Measurements from ENCODE around the gene PLCB1. TPM values are rescaled to one million over a fixed set of nuclear protein-coding genes. Genes with fewer than 3 reads are reported as not detected.
A peak's percentile ranks its signal among the peaks of the same experiment; 100 is the strongest.

Gene PLCB1
- total and polyA plus RNA-seq, 2 of the 4 experiments (the other 2 are of a cell fraction) = 5.6 to 16.1 TPM

DNA sequence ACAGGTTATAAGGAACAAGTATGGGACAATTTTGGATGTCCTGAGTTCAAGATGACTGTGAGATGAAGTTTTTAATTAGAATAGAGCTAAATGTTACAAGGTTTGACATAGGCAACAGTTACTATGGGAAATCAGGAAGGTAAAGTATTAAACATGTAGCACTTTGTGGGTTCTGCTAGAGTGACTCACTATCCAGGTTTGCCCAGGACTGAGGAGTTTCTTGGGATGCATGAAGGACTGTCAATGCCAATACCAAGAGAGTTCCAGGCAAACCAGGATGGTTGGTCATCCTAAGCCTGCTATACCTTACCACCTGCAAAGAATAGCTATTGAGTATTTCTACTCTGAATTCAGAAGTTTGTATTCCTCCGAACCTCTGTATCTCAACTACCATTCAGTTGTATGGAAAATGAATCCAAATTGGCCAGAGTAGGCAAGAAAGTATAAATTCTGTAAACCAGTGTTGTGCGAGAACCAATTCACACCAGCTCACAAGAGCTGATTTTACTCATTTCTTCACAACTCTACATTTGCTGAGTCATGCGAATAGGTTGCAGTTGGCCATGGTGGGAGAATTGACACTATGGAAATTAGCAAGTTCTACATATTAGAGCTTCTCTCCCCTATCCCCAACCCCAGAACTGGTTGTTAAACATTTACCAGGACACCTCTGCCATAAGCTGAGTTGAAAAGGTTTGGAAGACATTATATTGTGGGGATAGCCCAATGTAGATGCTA, 449.5 kb downstream of the PLCB1 start:
- DNase-seq (no peak), ATAC-seq (ENCODE audit: low read depth) (no peak)
- no peak overlapping the region for H3K23ac ChIP-seq (ENCODE audit: low read depth, low read length)
- no peak overlapping the region for H3K14ac ChIP-seq (replicated peaks; ENCODE audit: low read depth, low read length)
- dilution Hi-C loops (cut with HindIII; ENCODE audit: low sequenced_read_pairs, unreplicated experiment) = no loop called here
- no peaks in the 10 kb centered on the region for H3K79me1 ChIP-seq (ENCODE audit: low read depth in 1 of 2, low read length in 2 of 2)
- TF ChIP-seq MXI1 (IDR thresholded peaks at IDR 0.05; ENCODE audit: borderline replicate concordance, low read depth, low read length) = no peak
- TF ChIP-seq MAFK (IDR thresholded peaks at IDR 0.05; ENCODE audit: low read depth, low read length) = peak; percentile 86
- TF ChIP-seq FOS (IDR thresholded peaks at IDR 0.05; ENCODE audit: low read depth, low read length) = no peak
- peak; percentile 90 for TF ChIP-seq NFE2L2 (IDR thresholded peaks at IDR 0.05; ENCODE audit: low read depth, low read length)
- H4K8ac ChIP-seq (ENCODE audit: low read depth in 2 of 2, low read length in 2 of 2) = no peak overlapping the region
- H3K4me2 ChIP-seq (ENCODE audit: low read depth, low read length) = no peak overlapping the region
- H4K91ac ChIP-seq (ENCODE audit: insufficient read depth, low read depth, low read length) = no peak overlapping the region
- H2AK5ac ChIP-seq (ENCODE audit: low read depth, low read length) = no peak overlapping the region
- ChIA-PET CTCF (interaction anchor here (0.6 kb wide), 1 partner anchor 55 kb away, joined by 3 read pairs; no protein-coding TSS in a partner anchor), POLR2A (ENCODE audit: unreplicated experiment) (no interaction called here)
- H3K9me3 ChIP-seq (ENCODE audit: control insufficient read depth, insufficient read depth, low read length) = no peaks in the 10 kb centered on the region
- no peaks in the 10 kb centered on the region for H4K20me1 ChIP-seq (ENCODE audit: insufficient read depth, low read length)
- H2BK5ac ChIP-seq (ENCODE audit: low read depth, low read length, poor library complexity, severe bottlenecking) = no peak overlapping the region
- no peak overlapping the region for H2AFZ ChIP-seq (replicated peaks; ENCODE audit: low read length, poor library complexity)
- no peak overlapping the region for H2BK120ac ChIP-seq (ENCODE audit: low read depth, low read length)
- no peak overlapping the region for H2BK20ac ChIP-seq (ENCODE audit: low read depth, low read length)
- no peaks in the 10 kb centered on the region for H3K9me1 ChIP-seq (ENCODE audit: insufficient read depth, low read length)
- no peak overlapping the region for H3K4ac ChIP-seq (ENCODE audit: low read depth, low read length)
- no peaks in the 10 kb centered on the region for H3K36me3 ChIP-seq (ENCODE audit: control insufficient read depth, insufficient read depth, low read length)
- no TSS peak for BruUV-seq (replicated peaks)
- in situ Hi-C loops (cut with MboI; ENCODE audit: low sequenced_read_pairs) = no loop called here
- H2AK9ac ChIP-seq (replicated peaks; ENCODE audit: low read depth, low read length, poor library complexity) = no peak overlapping the region
- H3K4me1 ChIP-seq (ENCODE audit: control insufficient read depth, insufficient read depth, low read length) = no peaks in the 10 kb centered on the region
- no peak overlapping the region for H3K9ac ChIP-seq (ENCODE audit: low read depth, low read length)
- intact Hi-C loops (cut with micrococcal nuclease) = no loop called here
- H2BK15ac ChIP-seq (ENCODE audit: low read depth, low read length) = no peak overlapping the region
- no peak overlapping the region for H4K5ac ChIP-seq (ENCODE audit: low read depth, low read length)
- no peak overlapping the region for H3K4me3 ChIP-seq (ENCODE audit: insufficient read depth, low read depth, low read length)
- no peak overlapping the region for H3K27ac ChIP-seq (ENCODE audit: insufficient read depth, low read length)
- no peaks in the 10 kb centered on the region for H3K27me3 ChIP-seq (ENCODE audit: control insufficient read depth, insufficient read depth, low read length)
- no peak overlapping the region for H3K18ac ChIP-seq (ENCODE audit: low read depth, low read length)
- no peak overlapping the region for H3K56ac ChIP-seq (ENCODE audit: extremely low read depth, insufficient read depth, low read length)
- WGBS, 2 experiments (ENCODE audit: extremely low coverage in 2 of 2, insufficient read length in 1 of 2) = no CpG with 5 or more reads among the region's 3 CpGs
